Brain microvascular endothelial cell (primary cell): ENCODE results near the gene PLPP2.
"Not testable (repeated sequence)": the region's sequence is repeated elsewhere in the genome, so short reads cannot be mapped to it uniquely, and the experiment has no call there.

Experiments
- DNase-seq: peaks from one replicate; pipeline ENCODE4 v3.0.0-alpha.2; 2020
- H3K27ac ChIP-seq: fragments of 250-450 bp; sonication (Bioruptor Pico); 2 replicates; pipeline ENCODE4 v1.5.1; 2020; ENCODE audit warnings: mild to moderate bottlenecking, moderate library complexity
- H3K27me3 ChIP-seq: fragments of 250-450 bp; sonication (Bioruptor Pico); replicated peaks from 2 replicates; pipeline ENCODE4 v1.5.1; 2020; ENCODE audit warnings: mild to moderate bottlenecking
- H3K36me3 ChIP-seq: fragments of 250-450 bp; sonication (Bioruptor Pico); replicated peaks from 2 replicates; pipeline ENCODE4 v1.5.1; 2020; ENCODE audit warnings: mild to moderate bottlenecking
- H3K4me3 ChIP-seq: 2 replicates; pipeline ENCODE4 v1.5.1; 2011; ENCODE audit warnings: low read depth, mild to moderate bottlenecking, control low read depth, low read length, moderate library complexity
- CTCF ChIP-seq: IDR thresholded peaks from 2 replicates; pipeline ENCODE4 v1.5.1; 2011; ENCODE audit warnings: low read depth, mild to moderate bottlenecking, moderate library complexity, low read length, control low read depth, inconsistent platforms; ENCODE audit errors: missing control alignments
- in situ Hi-C: cut with HindIII; loops from 2 replicates; pipeline ENCODE4 v1.10.0; 2017; ENCODE audit warnings: low sequenced_read_pairs, low pct_ligation_motif_present

PLPP2 gene

GRCh38 chr19:269241-269640 lies 22.0 kb downstream of the PLPP2 start:
- in situ Hi-C loops = no loop called here

DNA sequence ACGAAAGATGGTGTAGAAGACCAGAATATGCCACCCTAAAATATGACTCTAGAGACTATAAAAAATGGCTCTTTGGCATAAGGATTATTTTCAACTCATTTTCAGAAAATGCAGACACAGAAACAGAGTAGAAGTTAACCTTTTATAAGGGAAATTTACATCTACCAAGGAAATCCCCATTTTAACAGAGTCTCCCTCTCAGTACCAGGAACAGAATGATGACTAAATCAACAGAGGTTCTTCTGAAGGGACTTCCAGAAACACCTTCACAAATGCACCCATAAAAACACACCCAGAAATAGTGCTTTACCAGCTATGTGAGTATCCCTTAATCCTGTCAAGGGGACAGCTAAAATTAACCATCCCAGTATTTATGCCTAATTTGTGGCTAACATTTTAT lies 29.1 kb downstream of the PLPP2 start:
- H3K36me3 ChIP-seq = no peaks in the 10 kb centered on the region
- no peak overlapping the region for H3K27ac ChIP-seq
- no peak for DNase-seq
- in situ Hi-C loops = no loop called here
- H3K4me3 ChIP-seq = no peak overlapping the region
- TF ChIP-seq CTCF = no peak
- peaks cover 4% of the 10 kb centered on the region for H3K27me3 ChIP-seq

More at GRCh38 chr19:269241-269640, 22.0 kb downstream of the PLPP2 start:
- Histone ChIP-seq H3K27ac (no peak overlapping the region), H3K36me3 (no peaks in the 10 kb centered on the region), H3K27me3 (peaks cover 4% of the 10 kb centered on the region), H3K4me3 (no peak overlapping the region)
- DNase-seq = no peak
- TF ChIP-seq CTCF = no peak

DNA sequence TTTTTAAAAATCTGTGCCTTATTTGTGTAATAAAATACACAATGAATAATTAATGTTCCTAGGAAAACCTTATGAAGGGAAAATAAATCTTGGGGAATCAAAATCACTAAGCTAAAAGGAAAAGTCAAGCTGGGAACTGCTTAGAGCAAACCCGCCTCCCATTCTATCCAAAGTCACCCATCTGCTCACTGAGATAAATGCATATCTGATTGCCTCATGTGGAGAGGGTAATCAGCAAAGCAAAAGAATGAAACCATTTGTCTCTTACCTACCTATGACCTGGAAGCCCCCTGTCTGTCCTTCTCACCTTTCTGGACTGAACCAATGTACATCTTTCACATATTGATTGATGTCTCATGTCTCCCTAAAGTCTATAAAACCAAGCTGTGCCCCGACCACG lies 34.4 kb downstream of the PLPP2 start:
- in situ Hi-C loops, H3K27me3 ChIP-seq, H3K4me3 ChIP-seq, DNase-seq, H3K36me3 ChIP-seq, H3K27ac ChIP-seq: not testable (repeated sequence)

- H3K36me3 ChIP-seq, H3K27ac ChIP-seq, in situ Hi-C loops, DNase-seq, H3K27me3 ChIP-seq, H3K4me3 ChIP-seq: not testable (repeated sequence)
Observed at GRCh38 chr19:252421-253186, 38.6 kb downstream of the PLPP2 start.

- DNase-seq = no peak
- Histone ChIP-seq H3K36me3 (no peaks in the 10 kb centered on the region), H3K27me3 (no peaks in the 10 kb centered on the region), H3K27ac (no peak overlapping the region), H3K4me3 (no peak overlapping the region)
- in situ Hi-C loops = no loop called here
- no peak for TF ChIP-seq CTCF
Observed at GRCh38 chr19:246551-246950, 44.7 kb downstream of the PLPP2 start.

DNA sequence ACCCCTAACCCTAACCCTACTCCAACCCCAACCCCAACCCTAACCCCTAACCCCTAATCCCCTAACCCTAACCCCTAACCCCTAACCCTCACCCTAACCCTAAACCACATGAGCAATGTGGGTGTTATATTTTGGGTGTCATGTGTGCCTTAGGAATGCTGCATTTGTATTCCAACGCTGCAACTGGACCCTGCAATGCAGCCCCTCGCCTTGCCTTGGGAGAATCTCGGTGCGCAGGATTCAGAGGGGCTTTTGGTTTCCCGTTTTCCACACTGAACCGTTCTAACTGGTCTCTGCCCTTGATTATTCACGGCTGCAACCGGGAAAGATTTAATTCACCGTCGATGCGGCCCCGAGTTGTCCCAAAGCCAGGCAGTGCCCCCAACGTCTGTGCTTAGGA lies 45.3 kb downstream of the PLPP2 start:
- H3K4me3 ChIP-seq = peak overlapping the region; percentile 39

GRCh38 chr19:245457-245856 lies 45.7 kb downstream of the PLPP2 start:
- no peak for DNase-seq
- no peak for TF ChIP-seq CTCF
- in situ Hi-C loops = no loop called here
- H3K27me3 ChIP-seq = no peaks in the 10 kb centered on the region
- H3K4me3 ChIP-seq = no peak overlapping the region
- H3K27ac ChIP-seq = no peak overlapping the region
- no peaks in the 10 kb centered on the region for H3K36me3 ChIP-seq

More for the DNA sequence above, 45.3 kb downstream of the PLPP2 start:
- in situ Hi-C loops, H3K27me3 ChIP-seq, H3K36me3 ChIP-seq, DNase-seq, H3K27ac ChIP-seq: not testable (repeated sequence)
